Sigmoid colon (tissue), 4 donors: Measurements from ENCODE around the gene TAOK3.

Source experiments
- CTCF ChIP-seq, 4 experiments: fragments of 450-650 bp in 3 of 4; fragments of 200-600 bp in 1 of 4; IDR thresholded peaks; one replicate each; pipeline ENCODE4 v1.5.1; 2016 to 2019; ENCODE audit warnings: antibody characterized with exemption in 4 of 4, mild to moderate bottlenecking in 3 of 4, moderate library complexity in 2 of 4
- EP300 ChIP-seq, 4 donors: sonication (generic); formaldehyde crosslinking; IDR thresholded peaks; one replicate each; pipeline ENCODE4 v1.6.1; 2017; ENCODE audit warnings: antibody characterized with exemption in 4 of 4
- POLR2A ChIP-seq, 2 donors: fragments of 450-650 bp; IDR thresholded peaks; one replicate each; pipeline ENCODE4 v1.6.1; 2016; ENCODE audit warnings: antibody characterized with exemption in 2 of 2, mild to moderate bottlenecking in 2 of 2, moderate library complexity in 2 of 2
- POLR2AphosphoS5 ChIP-seq, 4 donors: sonication (generic); formaldehyde crosslinking; IDR thresholded peaks; one replicate each; pipeline ENCODE4 v1.6.1; 2017; ENCODE audit warnings: antibody characterized with exemption in 4 of 4

GRCh38 chr12:118271770-118272417 is 100.8 kb downstream of the TAOK3 start:
- TF ChIP-seq POLR2A (IDR thresholded peaks at IDR 0.05) (no peak), EP300 (IDR thresholded peaks at IDR 0.05) (no peak), CTCF (IDR thresholded peaks at IDR 0.05) (no peak), POLR2AphosphoS5 (IDR thresholded peaks at IDR 0.05) (no peak)
